SK-N-SH treated with all-trans-retinoic acid at 6 μM for 48 hours (cell line): ENCODE results near the gene MPPED1.

ENCODE experiments used
- ATAC-seq: fragments of 200-7000 bp; cut with Tn5 transposase; 3 replicates; pipeline ENCODE4 v1.9.1; 2020; ENCODE audit warnings: mild to moderate bottlenecking, moderate library complexity
- BACH2 ChIP-seq: fragments of 250-450 bp; sonication (Bioruptor Pico); IDR thresholded peaks from 2 replicates; pipeline ENCODE4 v1.9.0; 2021; ENCODE audit warnings: mild to moderate bottlenecking, borderline replicate concordance
- CSDC2 ChIP-seq: fragments of 250-450 bp; sonication (Bioruptor Pico); IDR thresholded peaks from 2 replicates; pipeline ENCODE4 v1.5.0; 2020; ENCODE audit warnings: mild to moderate bottlenecking, moderate library complexity
- GLIS3 ChIP-seq: fragments of 250-450 bp; sonication (Bioruptor Pico); IDR thresholded peaks from 2 replicates; pipeline ENCODE4 v1.5.0; 2020; ENCODE audit warnings: mild to moderate bottlenecking, moderate library complexity
- ISL1 ChIP-seq: fragments of 250-450 bp; sonication (Bioruptor Pico); IDR thresholded peaks from 2 replicates; pipeline ENCODE4 v2.1.2; 2022; ENCODE audit warnings: mild to moderate bottlenecking, moderate library complexity
- OSR1 ChIP-seq: fragments of 250-450 bp; sonication (Bioruptor Pico); IDR thresholded peaks from 2 replicates; pipeline ENCODE4 v1.8.0; 2022; ENCODE audit warnings: moderate library complexity, mild to moderate bottlenecking, inconsistent platforms
- PPARA ChIP-seq: fragments of 250-450 bp; sonication (Bioruptor Pico); IDR thresholded peaks from 2 replicates; pipeline ENCODE4 v1.5.0; 2020; ENCODE audit warnings: mild to moderate bottlenecking, borderline replicate concordance
- SNAI2 ChIP-seq: fragments of 250-450 bp; sonication (Bioruptor Pico); IDR thresholded peaks from 2 replicates; pipeline ENCODE4 v1.5.0; 2020; ENCODE audit warnings: mild to moderate bottlenecking, moderate library complexity
- TCF4 ChIP-seq: fragments of 250-450 bp; sonication (Bioruptor Pico); IDR thresholded peaks from 2 replicates; pipeline ENCODE4 v1.8.0; 2021; ENCODE audit warnings: mild to moderate bottlenecking, moderate library complexity, borderline replicate concordance
- ZC3H10 ChIP-seq: fragments of 250-450 bp; sonication (Bioruptor Pico); IDR thresholded peaks from 2 replicates; pipeline ENCODE4 v1.5.1; 2021; ENCODE audit warnings: mild to moderate bottlenecking, moderate library complexity
- ZFP3 ChIP-seq: fragments of 250-450 bp; sonication (Bioruptor Pico); IDR thresholded peaks from 2 replicates; pipeline ENCODE4 v1.5.0; 2020; ENCODE audit warnings: mild to moderate bottlenecking, moderate library complexity
- ZFP30 ChIP-seq: fragments of 450-650 bp; formaldehyde crosslinking; IDR thresholded peaks from 2 replicates; pipeline ENCODE4 v1.5.0; 2022; ENCODE audit warnings: mild to moderate bottlenecking, moderate library complexity
- ZNF8 ChIP-seq: fragments of 450-650 bp; formaldehyde crosslinking; IDR thresholded peaks from 2 replicates; pipeline ENCODE4 v1.5.0; 2020; ENCODE audit warnings: mild to moderate bottlenecking, moderate library complexity
- TF ChIP-seq, protein P1 (sequence below): fragments of 250-450 bp; sonication (Bioruptor Pico); IDR thresholded peaks from 2 replicates; pipeline ENCODE4 v1.8.0; 2021; ENCODE audit warnings: low read depth, mild to moderate bottlenecking, moderate library complexity, borderline replicate concordance
- TF ChIP-seq, protein P2 (sequence below): fragments of 250-450 bp; sonication (Bioruptor Pico); IDR thresholded peaks from 2 replicates; pipeline ENCODE4 v1.8.0; 2020; ENCODE audit warnings: mild to moderate bottlenecking, moderate library complexity, borderline replicate concordance
- TF ChIP-seq, protein P3 (sequence below): fragments of 250-450 bp; sonication (Bioruptor Pico); IDR thresholded peaks from 2 replicates; pipeline ENCODE4 v1.5.0; 2020; ENCODE audit warnings: mild to moderate bottlenecking, moderate library complexity
- TF ChIP-seq, protein P4 (sequence below): fragments of 250-450 bp; sonication (Bioruptor Pico); IDR thresholded peaks from 2 replicates; pipeline ENCODE4 v1.5.1; 2021; ENCODE audit warnings: mild to moderate bottlenecking, moderate library complexity

The MPPED1 gene

DNA sequence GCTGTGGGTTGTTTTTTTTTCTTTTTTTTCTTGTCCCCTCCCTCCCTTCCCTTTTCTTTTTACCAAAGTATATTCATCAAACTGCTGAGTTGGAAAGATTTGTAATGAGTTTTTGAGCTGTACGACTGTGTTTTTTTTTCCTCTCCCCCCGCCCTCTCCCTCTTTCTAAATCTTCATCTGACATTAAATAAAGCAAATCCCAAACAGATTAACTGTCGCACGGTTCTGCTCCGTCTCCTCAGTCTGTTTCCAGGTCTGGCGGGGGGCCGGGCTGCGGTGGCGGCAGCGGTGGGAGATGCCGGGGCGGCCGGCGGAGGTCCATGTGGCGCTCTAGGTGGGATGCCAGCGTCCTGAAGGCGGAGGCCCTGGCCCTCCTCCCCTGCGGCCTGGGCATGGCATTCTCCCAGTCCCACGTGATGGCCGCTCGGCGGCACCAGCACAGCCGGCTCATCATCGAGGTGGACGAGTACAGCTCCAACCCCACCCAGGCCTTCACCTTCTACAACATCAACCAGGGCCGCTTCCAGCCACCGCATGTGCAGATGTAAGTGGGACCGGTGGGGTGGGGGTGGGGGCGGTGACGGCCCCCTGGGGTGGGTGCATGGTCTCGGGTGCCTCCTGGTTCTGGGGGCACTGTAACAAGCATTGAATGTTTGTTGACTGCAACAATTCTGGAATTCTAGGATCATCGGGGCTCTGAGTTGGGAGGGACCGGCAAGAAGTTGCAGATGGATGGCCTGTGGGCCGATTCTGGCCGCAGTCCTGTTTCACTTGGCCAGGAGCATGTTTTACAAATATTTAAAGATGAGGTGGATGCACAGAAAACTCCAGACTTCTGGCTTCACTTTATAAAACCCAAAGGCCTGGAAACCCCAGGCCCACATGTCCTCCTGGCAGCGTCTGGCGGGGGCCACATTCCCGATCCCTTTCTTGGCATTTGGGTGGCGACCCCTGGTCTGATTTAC, 13.1 kb downstream of the MPPED1 start:
- no peak for ATAC-seq
- no peak for TF ChIP-seq ZFP30 (CRISPR knock-in tag)
- no peak for TF ChIP-seq OSR1 (CRISPR knock-in tag)
- TF ChIP-seq ZFP3 (CRISPR knock-in tag) = no peak
- no peak for TF ChIP-seq ISL1 (CRISPR knock-in tag)
- TF ChIP-seq, protein P1, sequence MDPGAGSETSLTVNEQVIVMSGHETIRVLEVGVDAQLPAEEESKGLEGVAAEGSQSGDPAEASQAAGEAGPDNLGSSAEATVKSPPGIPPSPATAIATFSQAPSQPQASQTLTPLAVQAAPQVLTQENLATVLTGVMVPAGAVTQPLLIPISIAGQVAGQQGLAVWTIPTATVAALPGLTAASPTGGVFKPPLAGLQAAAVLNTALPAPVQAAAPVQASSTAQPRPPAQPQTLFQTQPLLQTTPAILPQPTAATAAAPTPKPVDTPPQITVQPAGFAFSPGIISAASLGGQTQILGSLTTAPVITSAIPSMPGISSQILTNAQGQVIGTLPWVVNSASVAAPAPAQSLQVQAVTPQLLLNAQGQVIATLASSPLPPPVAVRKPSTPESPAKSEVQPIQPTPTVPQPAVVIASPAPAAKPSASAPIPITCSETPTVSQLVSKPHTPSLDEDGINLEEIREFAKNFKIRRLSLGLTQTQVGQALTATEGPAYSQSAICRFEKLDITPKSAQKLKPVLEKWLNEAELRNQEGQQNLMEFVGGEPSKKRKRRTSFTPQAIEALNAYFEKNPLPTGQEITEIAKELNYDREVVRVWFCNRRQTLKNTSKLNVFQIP (CRISPR knock-in tag) = no peak
- TF ChIP-seq TCF4 (CRISPR knock-in tag) = no peak
- no peak for TF ChIP-seq CSDC2 (CRISPR knock-in tag)
- TF ChIP-seq, protein P2, sequence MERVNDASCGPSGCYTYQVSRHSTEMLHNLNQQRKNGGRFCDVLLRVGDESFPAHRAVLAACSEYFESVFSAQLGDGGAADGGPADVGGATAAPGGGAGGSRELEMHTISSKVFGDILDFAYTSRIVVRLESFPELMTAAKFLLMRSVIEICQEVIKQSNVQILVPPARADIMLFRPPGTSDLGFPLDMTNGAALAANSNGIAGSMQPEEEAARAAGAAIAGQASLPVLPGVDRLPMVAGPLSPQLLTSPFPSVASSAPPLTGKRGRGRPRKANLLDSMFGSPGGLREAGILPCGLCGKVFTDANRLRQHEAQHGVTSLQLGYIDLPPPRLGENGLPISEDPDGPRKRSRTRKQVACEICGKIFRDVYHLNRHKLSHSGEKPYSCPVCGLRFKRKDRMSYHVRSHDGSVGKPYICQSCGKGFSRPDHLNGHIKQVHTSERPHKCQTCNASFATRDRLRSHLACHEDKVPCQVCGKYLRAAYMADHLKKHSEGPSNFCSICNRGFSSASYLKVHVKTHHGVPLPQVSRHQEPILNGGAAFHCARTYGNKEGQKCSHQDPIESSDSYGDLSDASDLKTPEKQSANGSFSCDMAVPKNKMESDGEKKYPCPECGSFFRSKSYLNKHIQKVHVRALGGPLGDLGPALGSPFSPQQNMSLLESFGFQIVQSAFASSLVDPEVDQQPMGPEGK (CRISPR knock-in tag) = no peak
- no peak for TF ChIP-seq SNAI2 (CRISPR knock-in tag)
- TF ChIP-seq GLIS3 (CRISPR knock-in tag) = no peak
- no peak for TF ChIP-seq ZC3H10 (CRISPR knock-in tag)

DNA sequence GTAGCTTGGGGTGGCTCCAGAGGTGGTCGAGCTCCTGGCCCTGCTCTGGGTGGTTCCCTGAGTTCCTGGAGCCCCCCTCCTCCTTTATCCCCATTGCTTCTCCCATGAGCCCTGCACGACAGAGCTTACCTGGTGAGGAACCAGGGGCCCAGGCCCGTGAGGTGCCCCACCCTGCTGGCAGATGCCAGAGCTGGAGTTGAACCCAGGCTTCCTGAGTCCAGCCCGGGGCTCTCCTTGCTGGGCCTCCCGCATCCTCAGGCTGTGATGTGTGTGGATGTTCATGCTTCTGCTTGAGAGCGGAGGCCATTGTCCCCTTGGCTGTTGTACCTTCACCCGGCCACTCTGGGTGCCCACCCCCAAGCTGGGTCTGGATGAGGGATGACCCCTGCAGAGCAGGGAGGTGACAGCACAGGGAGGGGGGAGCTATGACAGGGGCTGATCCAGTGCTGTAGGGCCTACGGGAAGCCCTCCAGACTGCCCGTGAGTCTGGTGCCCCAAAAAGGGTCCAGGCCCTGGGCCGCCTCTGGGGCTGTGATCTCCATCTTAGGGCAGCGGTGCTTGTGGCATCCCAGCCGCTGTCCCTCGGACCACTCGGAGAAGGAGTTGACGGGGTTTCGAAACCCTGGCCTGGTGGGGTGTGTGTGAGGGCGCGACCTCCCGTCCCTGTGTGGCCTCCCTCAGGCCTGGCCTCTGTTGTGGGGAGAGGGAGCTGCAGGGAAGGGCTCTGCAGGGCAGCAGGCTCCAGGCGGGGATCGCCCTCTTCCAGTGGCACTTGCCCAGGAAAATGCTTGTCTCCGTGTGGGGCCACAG, 14.4 kb downstream of the MPPED1 start:
- no peak for ATAC-seq
- TF ChIP-seq GLIS3 (CRISPR knock-in tag) (no peak), ZFP30 (CRISPR knock-in tag) (no peak), PPARA (no peak), BACH2 (CRISPR knock-in tag) (no peak), ZFP3 (CRISPR knock-in tag) (no peak)
- TF ChIP-seq, protein P2 (CRISPR knock-in tag) = no peak
- TF ChIP-seq, protein P3, sequence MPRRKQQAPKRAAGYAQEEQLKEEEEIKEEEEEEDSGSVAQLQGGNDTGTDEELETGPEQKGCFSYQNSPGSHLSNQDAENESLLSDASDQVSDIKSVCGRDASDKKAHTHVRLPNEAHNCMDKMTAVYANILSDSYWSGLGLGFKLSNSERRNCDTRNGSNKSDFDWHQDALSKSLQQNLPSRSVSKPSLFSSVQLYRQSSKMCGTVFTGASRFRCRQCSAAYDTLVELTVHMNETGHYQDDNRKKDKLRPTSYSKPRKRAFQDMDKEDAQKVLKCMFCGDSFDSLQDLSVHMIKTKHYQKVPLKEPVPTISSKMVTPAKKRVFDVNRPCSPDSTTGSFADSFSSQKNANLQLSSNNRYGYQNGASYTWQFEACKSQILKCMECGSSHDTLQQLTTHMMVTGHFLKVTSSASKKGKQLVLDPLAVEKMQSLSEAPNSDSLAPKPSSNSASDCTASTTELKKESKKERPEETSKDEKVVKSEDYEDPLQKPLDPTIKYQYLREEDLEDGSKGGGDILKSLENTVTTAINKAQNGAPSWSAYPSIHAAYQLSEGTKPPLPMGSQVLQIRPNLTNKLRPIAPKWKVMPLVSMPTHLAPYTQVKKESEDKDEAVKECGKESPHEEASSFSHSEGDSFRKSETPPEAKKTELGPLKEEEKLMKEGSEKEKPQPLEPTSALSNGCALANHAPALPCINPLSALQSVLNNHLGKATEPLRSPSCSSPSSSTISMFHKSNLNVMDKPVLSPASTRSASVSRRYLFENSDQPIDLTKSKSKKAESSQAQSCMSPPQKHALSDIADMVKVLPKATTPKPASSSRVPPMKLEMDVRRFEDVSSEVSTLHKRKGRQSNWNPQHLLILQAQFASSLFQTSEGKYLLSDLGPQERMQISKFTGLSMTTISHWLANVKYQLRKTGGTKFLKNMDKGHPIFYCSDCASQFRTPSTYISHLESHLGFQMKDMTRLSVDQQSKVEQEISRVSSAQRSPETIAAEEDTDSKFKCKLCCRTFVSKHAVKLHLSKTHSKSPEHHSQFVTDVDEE (CRISPR knock-in tag) = no peak
- TF ChIP-seq, all 23 proteins: peak for 0

DNA sequence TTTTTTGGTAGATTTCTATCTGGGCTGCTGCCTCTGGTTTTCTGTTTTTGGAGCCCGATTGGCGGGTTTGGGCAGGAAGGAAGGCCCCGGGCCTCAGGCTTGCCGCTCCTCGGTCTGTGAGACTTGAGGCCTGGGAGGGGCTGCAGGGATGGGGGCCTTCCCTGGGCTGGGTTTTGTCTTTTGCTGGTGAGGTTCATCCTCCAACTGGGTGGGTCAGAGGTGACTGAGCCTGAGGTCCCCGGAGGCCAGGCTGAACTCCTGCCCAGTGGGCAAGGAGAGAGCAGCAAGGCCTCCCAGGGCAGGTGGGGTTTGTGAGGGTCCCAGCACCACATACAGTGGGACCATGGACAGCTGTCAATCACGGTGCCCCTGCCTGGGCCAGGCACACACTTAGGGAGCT, 15.0 kb downstream of the MPPED1 start:
- TF ChIP-seq SNAI2 (CRISPR knock-in tag) (no peak), ZNF8 (CRISPR knock-in tag) (no peak), CSDC2 (CRISPR knock-in tag) (no peak)
- TF ChIP-seq, protein P4, sequence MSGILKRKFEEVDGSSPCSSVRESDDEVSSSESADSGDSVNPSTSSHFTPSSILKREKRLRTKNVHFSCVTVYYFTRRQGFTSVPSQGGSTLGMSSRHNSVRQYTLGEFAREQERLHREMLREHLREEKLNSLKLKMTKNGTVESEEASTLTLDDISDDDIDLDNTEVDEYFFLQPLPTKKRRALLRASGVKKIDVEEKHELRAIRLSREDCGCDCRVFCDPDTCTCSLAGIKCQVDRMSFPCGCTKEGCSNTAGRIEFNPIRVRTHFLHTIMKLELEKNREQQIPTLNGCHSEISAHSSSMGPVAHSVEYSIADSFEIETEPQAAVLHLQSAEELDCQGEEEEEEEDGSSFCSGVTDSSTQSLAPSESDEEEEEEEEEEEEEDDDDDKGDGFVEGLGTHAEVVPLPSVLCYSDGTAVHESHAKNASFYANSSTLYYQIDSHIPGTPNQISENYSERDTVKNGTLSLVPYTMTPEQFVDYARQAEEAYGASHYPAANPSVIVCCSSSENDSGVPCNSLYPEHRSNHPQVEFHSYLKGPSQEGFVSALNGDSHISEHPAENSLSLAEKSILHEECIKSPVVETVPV (CRISPR knock-in tag) = no peak
- ATAC-seq = no peak
